BLaER1 (cell line): Measurements from ENCODE around the gene GALM.

Experiments
- H3K27ac ChIP-seq: shearing (Covaris generic); formaldehyde crosslinking; 2 replicates; pipeline ENCODE4 v1.8.1; 2022
- H3K27me3 ChIP-seq: shearing (Covaris generic); formaldehyde crosslinking; 2 replicates; pipeline ENCODE4 v1.8.1; 2022
- H3K36me3 ChIP-seq: shearing (Covaris generic); formaldehyde crosslinking; 2 replicates; pipeline ENCODE4 v1.8.1; 2022
- H3K4me1 ChIP-seq: shearing (Covaris generic); formaldehyde crosslinking; 2 replicates; pipeline ENCODE4 v1.8.1; 2022
- H3K4me2 ChIP-seq: shearing (Covaris generic); formaldehyde crosslinking; 2 replicates; pipeline ENCODE4 v1.8.1; 2022
- H3K4me3 ChIP-seq: shearing (Covaris generic); formaldehyde crosslinking; 2 replicates; pipeline ENCODE4 v1.8.1; 2022
- H3K9ac ChIP-seq: shearing (Covaris generic); formaldehyde crosslinking; 2 replicates; pipeline ENCODE4 v1.8.1; 2022
- H3K9me3 ChIP-seq: shearing (Covaris generic); formaldehyde crosslinking; 2 replicates; pipeline ENCODE4 v1.8.1; 2022
- H4K20me1 ChIP-seq: shearing (Covaris generic); formaldehyde crosslinking; 2 replicates; pipeline ENCODE4 v1.8.1; 2022
- Cebpa-rat ChIP-seq: shearing (Covaris generic); IDR thresholded peaks from 2 replicates; pipeline ENCODE4 v1.8.1; 2022

The GALM gene

DNA sequence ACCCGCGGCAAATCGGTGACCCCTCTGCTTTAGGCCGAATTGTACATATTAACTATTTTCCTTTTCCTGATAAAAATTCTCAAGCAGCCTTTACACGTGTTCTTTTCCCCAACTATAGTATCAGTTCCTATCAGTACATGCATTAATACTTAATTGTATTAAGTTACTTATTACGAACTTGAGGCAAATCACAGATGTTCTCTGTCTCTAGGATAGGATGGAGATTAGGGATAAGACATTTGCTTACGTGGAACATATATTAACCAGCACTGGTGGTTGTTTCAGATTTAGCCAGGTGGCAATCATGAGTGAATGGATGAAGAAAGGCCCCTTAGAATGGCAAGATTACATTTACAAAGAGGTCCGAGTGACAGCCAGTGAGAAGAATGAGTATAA, 112.8 kb downstream of the GALM start:
- Histone ChIP-seq H3K36me3 (peaks cover 32% of the 10 kb centered on the region), H3K4me2 (peak overlapping the region; percentile 88), H4K20me1 (no peaks in the 10 kb centered on the region), H3K27ac (peak overlapping the region; percentile 80), H3K4me3 (peak overlapping the region; percentile 76), H3K9me3 (no peaks in the 10 kb centered on the region), H3K27me3 (no peaks in the 10 kb centered on the region), H3K9ac (peak overlapping the region; percentile 82), H3K4me1 (peaks cover 9% of the 10 kb centered on the region)
- TF ChIP-seq Cebpa-rat: no peak

- no peak overlapping the region for H3K4me3 ChIP-seq
- no peak overlapping the region for H3K4me2 ChIP-seq
- no peaks in the 10 kb centered on the region for H3K27me3 ChIP-seq
- no peaks in the 10 kb centered on the region for H3K9me3 ChIP-seq
- H3K4me1 ChIP-seq: peaks cover 7% of the 10 kb centered on the region
- TF ChIP-seq Cebpa-rat: no peak
- peaks cover 35% of the 10 kb centered on the region for H3K36me3 ChIP-seq
- H3K27ac ChIP-seq: no peak overlapping the region
- H4K20me1 ChIP-seq: no peaks in the 10 kb centered on the region
- H3K9ac ChIP-seq: no peak overlapping the region
These were observed 117.7 kb downstream of the GALM start for GRCh38 chr2:38783586-38783985.
